Activated CD4-positive, alpha-beta T cell treated with anti-CD3 and anti-CD28 coated beads, Interleukin-2, amount 50 U/mL, for 4 hours (primary cell): ENCODE results near the gene TGIF2.
A peak's percentile ranks its signal among the peaks of the same experiment; 100 is the strongest.
"Not testable (repeated sequence)": the region's sequence is repeated elsewhere in the genome, so short reads cannot be mapped to it uniquely, and the experiment has no call there.

Source experiments
- DNase-seq, 2 experiments: peaks; one replicate each; pipeline ENCODE4 v3.0.0-alpha.2; 2020

The TGIF2 gene

GRCh38 chr20:36547186-36548005 lies 26.0 kb upstream of the TGIF2 start:
- no peak for DNase-seq

GRCh38 chr20:36548006-36548315 lies 25.4 kb upstream of the TGIF2 start:
- no peak for DNase-seq

- DNase-seq = no peak
These were observed 24.4 kb upstream of the TGIF2 start for GRCh38 chr20:36548704-36549627.

GRCh38 chr20:36549628-36549941 lies 23.8 kb upstream of the TGIF2 start:
- no peak for DNase-seq

- no peak for DNase-seq
These were observed 23.2 kb upstream of the TGIF2 start for GRCh38 chr20:36549942-36550789.

GRCh38 chr20:36550790-36551299 lies 22.6 kb upstream of the TGIF2 start:
- no peak for DNase-seq

- no peak for DNase-seq
These were observed 18.1 kb upstream of the TGIF2 start for GRCh38 chr20:36555248-36555647.

- no peak for DNase-seq
These were observed 10.7 kb upstream of the TGIF2 start for GRCh38 chr20:36562724-36563123.

- DNase-seq = no peak
These were observed 10.0 kb upstream of the TGIF2 start for GRCh38 chr20:36563374-36563773.

- DNase-seq = not testable (repeated sequence)
These were observed 9.2 kb upstream of the TGIF2 start for GRCh38 chr20:36564078-36564725.

GRCh38 chr20:36564726-36565121 lies 8.7 kb upstream of the TGIF2 start:
- DNase-seq = not testable (repeated sequence)

- DNase-seq = no peak
These were observed 7.9 kb upstream of the TGIF2 start for GRCh38 chr20:36565520-36565919.

- DNase-seq = no peak
These were observed 3.5 kb upstream of the TGIF2 start for GRCh38 chr20:36569847-36570429.

GRCh38 chr20:36571564-36572504 lies 1.6 kb upstream of the TGIF2 start:
- DNase-seq = no peak

- DNase-seq = peak; percentile 64 to 65
These were observed 695 bp upstream of the TGIF2 start for GRCh38 chr20:36572701-36573102.

GRCh38 chr20:36573798-36574365 lies 485 bp downstream of the TGIF2 start:
- peak; percentile 12 for DNase-seq

- peak; percentile 62 to 68 for DNase-seq
These were observed 1.2 kb downstream of the TGIF2 start for GRCh38 chr20:36574366-36575135.

- no peak for DNase-seq
These were observed 2.7 kb downstream of the TGIF2 start for GRCh38 chr20:36576081-36576445.

GRCh38 chr20:36578356-36579041 lies 5.1 kb downstream of the TGIF2 start:
- no peak for DNase-seq
